ENCODE data around the gene EXOC7. TPM values are rescaled to one million over a fixed set of nuclear protein-coding genes. Genes with fewer than 3 reads are reported as not detected.
A peak's percentile ranks its signal among the peaks of the same experiment; 100 is the strongest.

Gene EXOC7
- total RNA-seq, 3 donors from 2014 or later, result 89.9 to 106 (median 91.0) TPM

DNA sequence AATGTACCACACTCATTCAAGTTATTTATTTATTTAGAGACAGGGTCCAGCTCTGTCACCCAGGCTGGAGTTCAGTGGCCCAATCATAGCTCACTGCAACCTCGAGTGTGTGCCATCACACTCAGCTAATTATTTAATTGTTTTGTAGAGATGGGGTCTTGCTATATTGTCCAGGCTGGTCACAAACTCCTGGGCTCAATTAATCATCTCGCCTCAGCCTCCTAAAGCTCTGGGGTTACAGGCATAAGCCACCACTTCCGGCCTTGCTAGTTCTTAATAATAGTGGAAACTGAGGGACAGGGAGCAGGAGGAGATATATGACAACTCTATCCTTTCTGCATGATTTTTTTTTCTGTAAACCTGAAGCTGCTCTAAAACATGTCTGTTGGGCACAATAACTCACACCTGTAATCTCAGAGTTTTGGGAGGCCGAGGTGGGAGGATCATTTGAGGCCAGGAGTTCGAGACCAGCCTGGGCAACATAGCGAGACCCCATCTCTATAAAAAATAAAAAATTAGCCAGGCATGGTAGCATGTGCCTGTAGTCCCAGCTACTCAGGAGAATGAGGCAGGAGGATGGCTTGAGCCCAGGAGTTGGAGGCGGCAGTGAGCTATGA, 11.7 kb upstream of the EXOC7 start:
- ATAC-seq (no peak), DNase-seq (no peak)
- Mint-ChIP-seq H3K4me3 (no peak overlapping the region), H3K27me3 (ENCODE audit: low read depth) (no peaks in the 10 kb centered on the region), H3K9me3 (no peaks in the 10 kb centered on the region), H3K4me1 (ENCODE audit: low read depth) (no peaks in the 10 kb centered on the region), H3K36me3 (ENCODE audit: insufficient read depth) (no peaks in the 10 kb centered on the region)

DNA sequence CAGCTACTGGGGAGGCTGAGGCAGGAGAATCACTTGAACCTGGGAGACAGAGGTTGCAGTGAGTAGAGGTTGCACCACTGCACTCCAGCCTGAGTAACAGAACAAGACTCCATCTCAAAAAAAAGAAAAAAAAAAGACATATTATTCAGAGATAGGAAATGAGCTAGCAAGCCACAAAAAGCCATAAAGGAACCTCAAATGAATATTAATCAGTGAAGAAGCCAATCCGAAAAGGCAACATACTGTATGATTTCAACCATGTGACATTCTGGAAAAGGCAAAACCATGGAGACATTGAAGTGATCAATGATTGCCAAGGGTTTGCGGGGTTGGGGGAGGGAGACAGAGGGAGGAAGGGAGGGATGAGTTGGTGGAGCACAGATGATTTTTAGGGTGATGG, 8.4 kb upstream of the EXOC7 start:
- Mint-ChIP-seq H3K27me3 (ENCODE audit: low read depth) (no peaks in the 10 kb centered on the region), H3K36me3 (ENCODE audit: insufficient read depth) (no peaks in the 10 kb centered on the region), H3K4me1 (ENCODE audit: low read depth) (no peaks in the 10 kb centered on the region), H3K9me3 (no peaks in the 10 kb centered on the region), H3K4me3 (no peak overlapping the region)
- DNase-seq, result no peak
- ATAC-seq, result no peak

DNA sequence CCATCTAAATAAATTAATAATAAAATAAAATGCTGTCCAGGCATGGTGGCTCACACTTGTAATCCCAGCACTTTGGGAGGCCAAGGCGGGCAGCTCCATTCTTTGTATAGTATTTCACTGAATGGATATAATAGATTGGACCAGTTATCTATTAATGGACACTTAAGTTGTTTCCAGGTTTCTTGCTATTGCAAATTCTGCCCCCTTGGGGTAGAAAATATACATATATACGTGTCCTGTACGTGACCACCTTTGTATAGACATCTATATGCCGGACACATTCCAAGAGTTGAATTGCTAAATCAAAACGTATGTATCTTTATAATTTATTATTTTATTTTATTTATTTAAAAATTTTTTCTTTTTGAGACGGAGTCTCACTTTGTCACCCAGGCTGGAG, 3.9 kb upstream of the EXOC7 start:
- no peaks in the 10 kb centered on the region for H3K27me3 Mint-ChIP-seq (ENCODE audit: low read depth)
- H3K36me3 Mint-ChIP-seq (ENCODE audit: insufficient read depth), result no peaks in the 10 kb centered on the region
- H3K4me1 Mint-ChIP-seq (ENCODE audit: low read depth), result peaks cover 16% of the 10 kb centered on the region
- ATAC-seq (no peak), DNase-seq (no peak)
- H3K9me3 Mint-ChIP-seq, result no peaks in the 10 kb centered on the region
- no peak overlapping the region for H3K4me3 Mint-ChIP-seq

DNA sequence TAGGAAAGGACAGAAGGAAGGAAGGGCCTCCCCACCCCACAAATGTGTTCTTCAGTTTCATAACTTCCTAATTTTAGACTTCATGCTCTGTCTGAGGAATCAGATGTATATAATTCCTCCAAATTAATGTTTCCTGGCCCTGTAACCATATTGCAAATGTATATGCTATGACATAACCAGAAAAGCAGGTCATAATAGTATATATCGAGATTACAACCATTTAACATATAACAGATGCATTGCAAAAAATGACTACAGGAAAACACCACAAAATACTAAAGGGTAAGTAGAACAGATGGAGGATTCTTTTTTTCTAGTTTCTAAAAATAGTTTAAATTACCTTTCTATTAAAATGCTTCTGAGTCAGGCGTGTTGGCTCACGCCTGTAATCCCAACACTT, 3.1 kb upstream of the EXOC7 start:
- Mint-ChIP-seq H3K9me3 (no peaks in the 10 kb centered on the region), H3K4me3 (no peak overlapping the region), H3K27me3 (ENCODE audit: low read depth) (no peaks in the 10 kb centered on the region), H3K4me1 (ENCODE audit: low read depth) (peaks cover 20% of the 10 kb centered on the region), H3K36me3 (ENCODE audit: insufficient read depth) (no peaks in the 10 kb centered on the region)
- DNase-seq (no peak), ATAC-seq (no peak)

DNA sequence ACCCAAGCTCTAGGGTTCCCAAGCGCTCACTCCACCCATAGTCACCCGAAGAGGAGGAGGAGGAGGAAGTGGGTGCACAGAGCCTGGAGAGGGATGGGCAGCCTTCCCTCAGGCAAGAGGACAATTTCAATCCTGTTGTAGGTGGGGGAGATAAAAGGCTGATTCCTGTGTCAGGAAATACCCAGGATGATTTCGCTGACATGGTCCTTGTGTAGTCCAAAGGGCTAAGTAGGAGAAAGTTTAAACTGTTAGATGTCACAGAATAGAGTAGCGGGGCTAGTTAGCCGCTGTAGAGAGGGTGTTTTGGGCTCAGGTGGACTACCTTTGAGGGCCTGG, 1.3 kb upstream of the EXOC7 start:
- ATAC-seq (no peak), DNase-seq (no peak)
- Mint-ChIP-seq H3K36me3 (ENCODE audit: insufficient read depth) (peaks cover 3% of the 10 kb centered on the region), H3K4me3 (peak overlapping the region; percentile 38), H3K9me3 (no peaks in the 10 kb centered on the region), H3K27me3 (ENCODE audit: low read depth) (no peaks in the 10 kb centered on the region), H3K4me1 (ENCODE audit: low read depth) (peaks cover 28% of the 10 kb centered on the region)

DNA sequence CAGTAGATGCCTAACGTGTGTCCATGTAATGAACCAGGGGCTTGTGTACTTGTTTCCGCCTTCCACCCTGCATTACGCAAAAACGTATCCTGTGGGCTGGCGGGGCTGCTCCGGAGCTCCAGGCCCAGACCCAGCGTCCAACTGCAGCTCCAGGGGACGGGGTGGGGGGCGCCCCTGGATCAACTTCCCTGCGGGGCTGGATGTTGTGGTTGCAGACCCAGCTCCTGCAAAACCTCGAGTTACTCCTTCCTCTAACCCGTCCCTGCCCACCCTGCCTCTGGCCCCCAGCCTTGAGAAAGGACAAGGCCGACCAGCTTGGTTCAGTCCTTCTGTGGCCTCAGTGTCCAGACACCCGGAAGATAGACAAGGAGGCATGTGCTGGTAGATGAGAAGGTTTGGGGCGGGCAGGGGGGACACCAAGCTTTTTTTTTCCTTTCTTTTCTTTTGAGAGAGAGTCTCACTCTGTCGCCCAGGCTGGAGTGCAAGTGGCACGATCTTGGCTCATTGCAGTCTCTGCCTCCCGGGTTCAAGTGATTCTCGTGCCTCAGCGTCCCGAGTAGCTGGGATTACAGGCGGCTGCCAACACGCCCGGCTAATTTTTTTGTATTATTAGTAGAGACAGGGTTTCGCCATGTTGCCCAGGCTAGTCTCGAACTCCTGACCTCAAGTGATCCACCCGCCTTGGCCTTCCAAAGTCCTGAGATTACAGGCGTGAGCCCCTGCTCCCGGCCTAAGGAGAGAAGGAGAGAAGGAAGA, 731 bp upstream of the EXOC7 start:
- H3K4me1 Mint-ChIP-seq (ENCODE audit: low read depth), result peaks cover 28% of the 10 kb centered on the region
- ATAC-seq, result no peak
- H3K36me3 Mint-ChIP-seq (ENCODE audit: insufficient read depth), result peaks cover 5% of the 10 kb centered on the region
- peak overlapping the region; percentile 97 for H3K4me3 Mint-ChIP-seq
- DNase-seq, result no peak
- H3K27me3 Mint-ChIP-seq (ENCODE audit: low read depth), result no peaks in the 10 kb centered on the region
- H3K9me3 Mint-ChIP-seq, result no peaks in the 10 kb centered on the region

DNA sequence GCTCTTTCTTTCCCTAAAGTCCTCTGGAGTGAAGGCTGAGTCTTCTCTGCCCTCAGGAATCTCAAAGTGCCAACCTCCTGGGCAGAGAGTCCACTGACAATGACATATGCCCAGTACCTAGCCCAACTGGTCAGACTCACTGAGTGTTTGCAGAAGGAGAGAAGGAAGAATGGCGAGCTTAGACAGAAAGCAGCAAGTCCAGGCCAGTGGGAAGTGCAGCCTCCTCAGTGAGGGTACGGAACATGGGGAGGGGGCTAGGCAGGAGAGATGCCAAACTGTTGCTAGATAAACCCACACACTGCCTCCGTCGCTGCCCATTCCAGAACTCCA, 678 bp downstream of the EXOC7 start:
- no peaks in the 10 kb centered on the region for H3K27me3 Mint-ChIP-seq (ENCODE audit: low read depth)
- no peak for DNase-seq
- peaks cover 28% of the 10 kb centered on the region for H3K4me1 Mint-ChIP-seq (ENCODE audit: low read depth)
- no peaks in the 10 kb centered on the region for H3K9me3 Mint-ChIP-seq
- H3K36me3 Mint-ChIP-seq (ENCODE audit: insufficient read depth), result peaks cover 5% of the 10 kb centered on the region
- no peak for ATAC-seq
- H3K4me3 Mint-ChIP-seq, result peak overlapping the region; percentile 97

DNA sequence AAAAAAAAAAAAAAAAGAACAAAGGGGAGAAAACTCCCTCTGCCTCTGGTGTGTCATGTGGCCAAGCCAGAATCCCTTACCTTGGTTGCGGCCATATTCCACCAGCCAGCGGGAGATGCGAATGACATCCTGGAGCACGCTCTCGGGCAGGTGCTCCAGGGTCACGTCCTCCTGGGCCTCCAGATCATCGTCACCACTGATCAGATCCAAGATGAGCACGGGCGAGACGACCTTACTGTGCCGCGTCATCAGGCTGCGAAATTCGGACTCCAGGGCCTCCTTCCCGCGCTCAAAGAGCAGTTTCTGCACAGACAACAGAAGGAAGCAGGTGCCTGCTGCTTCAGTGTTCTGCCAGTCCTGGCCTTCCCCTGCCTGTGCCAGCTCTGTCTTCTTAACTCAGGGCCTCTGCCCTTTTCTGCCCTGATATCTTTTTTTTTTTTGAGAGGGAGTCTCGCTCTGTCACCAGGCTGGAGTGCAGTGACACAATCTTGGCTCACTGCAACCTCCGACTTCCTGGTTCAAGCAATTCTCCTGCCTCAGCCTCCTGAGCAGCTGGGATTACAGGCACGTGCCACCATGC, 5.8 kb downstream of the EXOC7 start:
- Mint-ChIP-seq H3K4me3 (no peak overlapping the region), H3K36me3 (ENCODE audit: insufficient read depth) (peaks cover 22% of the 10 kb centered on the region), H3K9me3 (no peaks in the 10 kb centered on the region), H3K27me3 (ENCODE audit: low read depth) (no peaks in the 10 kb centered on the region), H3K4me1 (ENCODE audit: low read depth) (peaks cover 18% of the 10 kb centered on the region)
- DNase-seq (no peak), ATAC-seq (no peak)

DNA sequence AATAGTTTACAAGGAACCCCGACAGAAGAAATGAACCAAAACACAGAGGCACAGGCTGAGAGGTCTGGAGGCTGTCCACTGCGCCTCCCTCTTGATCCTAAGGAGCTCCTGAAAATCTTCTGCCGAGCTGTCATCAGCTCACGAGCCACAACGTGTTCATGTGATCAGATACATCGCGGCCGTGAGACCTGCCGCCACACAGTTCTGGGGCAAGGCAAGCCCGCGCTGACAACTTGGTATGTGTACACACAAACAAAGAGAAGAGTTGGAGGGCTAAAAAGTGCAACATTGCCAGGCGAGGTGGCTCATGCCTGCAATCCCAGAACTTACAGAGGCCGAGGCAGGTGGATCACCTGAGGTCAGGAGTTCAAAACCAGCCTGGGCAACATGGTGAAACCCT, 7.6 kb downstream of the EXOC7 start:
- DNase-seq (no peak), ATAC-seq (no peak)
- H3K9me3 Mint-ChIP-seq, result no peaks in the 10 kb centered on the region
- peaks cover 30% of the 10 kb centered on the region for H3K36me3 Mint-ChIP-seq (ENCODE audit: insufficient read depth)
- H3K4me1 Mint-ChIP-seq (ENCODE audit: low read depth), result peaks cover 6% of the 10 kb centered on the region
- no peak overlapping the region for H3K4me3 Mint-ChIP-seq
- no peaks in the 10 kb centered on the region for H3K27me3 Mint-ChIP-seq (ENCODE audit: low read depth)

DNA sequence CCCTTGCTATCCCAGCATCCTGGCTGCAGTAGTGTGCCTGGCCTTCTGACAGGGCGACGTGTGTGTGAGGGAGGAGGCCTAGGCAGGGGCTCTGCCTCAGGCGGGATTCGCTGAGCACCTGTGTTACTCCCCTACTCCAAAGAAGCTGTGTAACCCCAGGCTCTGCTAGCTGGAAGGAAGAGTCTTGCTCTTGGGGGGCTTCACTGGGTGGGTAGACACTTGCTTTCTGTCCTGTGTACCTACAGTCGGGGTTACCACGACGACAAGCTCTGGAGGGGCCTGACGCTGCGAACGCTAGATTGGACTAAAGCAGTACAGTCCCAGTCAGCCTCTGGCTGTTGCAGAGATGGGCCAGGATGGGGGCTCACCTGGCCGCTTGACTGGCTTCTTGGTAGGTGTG, 9.5 kb downstream of the EXOC7 start:
- no peaks in the 10 kb centered on the region for H3K27me3 Mint-ChIP-seq (ENCODE audit: low read depth)
- H3K4me3 Mint-ChIP-seq, result no peak overlapping the region
- ATAC-seq (no peak), DNase-seq (no peak)
- peaks cover 25% of the 10 kb centered on the region for H3K36me3 Mint-ChIP-seq (ENCODE audit: insufficient read depth)
- peaks cover 4% of the 10 kb centered on the region for H3K4me1 Mint-ChIP-seq (ENCODE audit: low read depth)
- no peaks in the 10 kb centered on the region for H3K9me3 Mint-ChIP-seq

DNA sequence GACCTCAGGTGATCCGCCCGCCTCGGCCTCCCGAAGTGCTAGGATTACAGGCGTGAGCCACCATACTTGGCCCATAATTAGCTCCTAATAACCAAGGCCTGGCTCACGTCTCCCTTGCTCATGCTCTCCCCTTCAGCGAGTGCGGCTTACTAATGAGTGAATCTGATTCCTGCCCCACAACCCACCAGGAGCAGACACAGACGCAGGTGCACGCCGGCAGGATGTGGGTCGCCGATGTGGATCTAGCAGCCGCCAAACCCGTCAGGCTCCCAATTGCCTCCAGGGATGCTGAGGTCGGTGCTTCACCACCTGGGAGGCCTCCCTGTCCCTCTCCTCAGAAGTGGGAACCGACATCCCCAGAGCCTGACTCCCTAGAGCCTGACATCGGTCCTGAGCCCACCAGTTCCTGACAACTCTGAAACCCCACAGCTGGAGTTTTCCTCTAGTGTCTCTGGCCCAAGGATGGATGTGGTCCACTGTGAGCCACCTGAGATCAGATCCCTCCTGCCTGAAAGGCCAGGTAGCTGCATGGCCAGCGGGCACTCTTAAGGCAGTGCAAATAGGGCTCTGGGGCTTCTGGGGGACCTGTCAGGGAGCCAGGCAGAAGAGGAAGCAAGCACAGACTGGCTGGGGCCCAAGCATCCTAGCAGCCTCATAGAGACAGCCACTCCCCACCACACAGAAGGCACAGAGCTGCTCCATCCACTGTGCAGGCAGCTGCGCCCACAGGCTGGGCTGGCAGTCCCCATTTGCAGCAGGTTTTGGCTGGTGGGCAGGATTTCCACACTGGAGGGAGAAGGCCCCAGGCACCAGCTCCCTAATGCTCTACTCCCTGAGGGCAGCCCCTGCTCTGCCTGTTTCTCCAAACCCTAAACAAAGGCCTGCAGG, 10.8 kb downstream of the EXOC7 start:
- peaks cover 4% of the 10 kb centered on the region for H3K4me1 Mint-ChIP-seq (ENCODE audit: low read depth)
- ATAC-seq, result no peak
- H3K4me3 Mint-ChIP-seq, result no peak overlapping the region
- no peaks in the 10 kb centered on the region for H3K9me3 Mint-ChIP-seq
- no peaks in the 10 kb centered on the region for H3K27me3 Mint-ChIP-seq (ENCODE audit: low read depth)
- H3K36me3 Mint-ChIP-seq (ENCODE audit: insufficient read depth), result peaks cover 30% of the 10 kb centered on the region
- no peak for DNase-seq

DNA sequence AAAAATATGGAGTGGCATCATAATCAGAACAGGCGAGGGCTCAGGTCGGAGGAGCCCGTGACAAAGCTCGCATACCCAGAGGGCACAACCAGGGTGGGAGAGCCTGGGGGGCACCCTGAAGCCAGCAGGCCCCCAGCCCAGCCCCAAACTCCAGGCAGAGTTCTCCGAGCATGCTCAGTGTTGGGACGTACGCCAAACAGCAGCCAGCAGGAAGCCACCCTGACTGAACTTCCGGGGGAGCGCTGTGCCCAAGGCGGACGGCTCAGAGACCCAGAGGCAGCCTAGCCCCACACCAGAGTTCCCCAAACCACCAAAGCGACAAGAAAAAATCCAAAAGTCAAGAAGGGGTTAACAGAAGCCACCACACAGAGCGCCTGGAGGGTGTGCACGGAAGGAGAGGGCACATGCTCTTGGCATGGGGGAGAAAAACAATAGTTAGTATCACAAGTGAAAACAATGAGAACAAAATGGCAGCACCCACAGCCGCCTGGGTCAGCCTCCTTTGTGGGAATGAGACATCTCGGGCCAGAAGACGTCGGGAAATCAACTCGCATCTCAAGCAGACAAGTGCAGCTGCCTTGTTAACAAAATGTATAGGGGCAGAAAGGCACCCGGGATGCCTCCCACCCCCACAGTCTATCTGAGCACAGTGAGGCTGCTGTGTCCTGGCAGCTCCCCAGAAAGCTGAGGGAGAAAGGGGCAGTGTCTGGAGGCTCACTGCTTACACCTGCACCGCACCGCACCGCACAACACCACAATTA, 11.9 kb downstream of the EXOC7 start:
- peaks cover 26% of the 10 kb centered on the region for H3K36me3 Mint-ChIP-seq (ENCODE audit: insufficient read depth)
- H3K4me1 Mint-ChIP-seq (ENCODE audit: low read depth), result peaks cover 4% of the 10 kb centered on the region
- no peaks in the 10 kb centered on the region for H3K27me3 Mint-ChIP-seq (ENCODE audit: low read depth)
- peak; percentile 48 to 58 for ATAC-seq
- H3K9me3 Mint-ChIP-seq, result no peaks in the 10 kb centered on the region
- no peak overlapping the region for H3K4me3 Mint-ChIP-seq
- DNase-seq, result no peak

DNA sequence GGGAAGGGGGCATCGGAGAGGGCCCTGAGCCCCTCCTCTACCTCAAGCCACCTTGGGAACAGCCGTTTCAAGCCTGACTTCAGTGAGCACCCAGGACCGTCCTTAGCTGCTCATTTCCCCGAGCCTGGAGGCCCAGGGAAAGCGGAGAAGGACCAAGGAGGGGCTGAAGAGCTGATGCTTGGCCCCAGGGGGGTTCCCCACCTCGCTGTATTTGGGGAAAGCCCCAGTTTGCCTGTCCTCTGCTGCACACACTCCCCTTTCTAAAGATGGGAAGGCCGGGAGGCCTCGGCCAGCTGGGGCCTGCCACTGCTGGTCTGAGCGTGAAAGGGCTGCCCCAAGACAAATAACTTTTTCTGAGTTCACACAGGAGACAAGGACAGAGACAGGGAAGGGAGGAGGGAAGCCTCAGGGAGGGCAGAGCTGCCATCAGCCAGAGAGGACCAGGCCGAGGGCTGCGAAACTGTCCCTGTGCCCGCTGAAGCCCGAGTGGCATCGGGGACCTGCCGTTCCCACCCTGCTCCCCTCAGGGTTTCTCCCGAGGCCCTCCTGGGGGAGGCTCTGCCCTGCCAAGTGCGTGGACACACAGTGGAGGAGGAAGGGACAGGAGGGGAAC, 13.0 kb downstream of the EXOC7 start:
- H3K36me3 Mint-ChIP-seq (ENCODE audit: insufficient read depth), result peaks cover 22% of the 10 kb centered on the region
- DNase-seq (no peak), ATAC-seq (no peak)
- peaks cover 2% of the 10 kb centered on the region for H3K4me1 Mint-ChIP-seq (ENCODE audit: low read depth)
- H3K4me3 Mint-ChIP-seq, result no peak overlapping the region
- no peaks in the 10 kb centered on the region for H3K27me3 Mint-ChIP-seq (ENCODE audit: low read depth)
- no peaks in the 10 kb centered on the region for H3K9me3 Mint-ChIP-seq
